Esophagus squamous epithelium (tissue), 4 donors: ENCODE measurements around the gene HK3.

Experiments used
- CTCF ChIP-seq, 6 experiments: fragments of 450-650 bp in 4 of 6; fragments of 200-600 bp in 2 of 6; sonication (generic) in 2 of 6; IDR thresholded peaks; one replicate each; pipeline ENCODE4 v1.5.1; 2016 to 2019; ENCODE audit warnings: antibody characterized with exemption in 6 of 6, mild to moderate bottlenecking in 4 of 6, moderate library complexity in 4 of 6
- POLR2A ChIP-seq, 4 donors: fragments of 450-650 bp; IDR thresholded peaks; one replicate each; pipeline ENCODE4 v1.6.1; 2017; ENCODE audit warnings: antibody characterized with exemption in 4 of 4, mild to moderate bottlenecking in 4 of 4, moderate library complexity in 3 of 4

GRCh38 chr5:176899296-176899891 lies at the start of gene HK3:
- TF ChIP-seq CTCF (IDR thresholded peaks at IDR 0.05) (no peak), POLR2A (IDR thresholded peaks at IDR 0.05) (no peak)
